GM23338 (cell line): ENCODE data around the gene PMM1.

Experiments
- EZH2 ChIP-seq: fragments of 200-600 bp; sonication (generic); IDR thresholded peaks from one replicate; pipeline ENCODE4 v1.8.0; 2017; ENCODE audit warnings: antibody characterized with exemption, mild to moderate bottlenecking, low read depth; ENCODE audit not compliant: unreplicated experiment
- EZH2phosphoT487 ChIP-seq: fragments of 200-600 bp; sonication (generic); IDR thresholded peaks from one replicate; pipeline ENCODE4 v1.8.1; 2018; ENCODE audit warnings: antibody characterized with exemption; ENCODE audit not compliant: unreplicated experiment
- JUNB ChIP-seq: IDR thresholded peaks from one replicate; pipeline ENCODE4 v1.6.1; 2016; ENCODE audit warnings: antibody characterized with exemption; ENCODE audit not compliant: unreplicated experiment
- NANOG ChIP-seq: IDR thresholded peaks from 2 replicates; pipeline ENCODE4 v1.6.1; 2016; ENCODE audit warnings: antibody characterized with exemption, borderline replicate concordance
- POLR2AphosphoS5 ChIP-seq: IDR thresholded peaks from 2 replicates; pipeline ENCODE4 v1.6.1; 2016; ENCODE audit warnings: antibody characterized with exemption, low read depth
- TF ChIP-seq, protein P1 (sequence below), 2 experiments: fragments of 200-600 bp in 1 of 2; sonication (generic) in 1 of 2; conservative IDR thresholded peaks; 2 replicates each; pipeline versions ENCODE4 v1.5.1 to v1.6.1; 2016 to 2017; ENCODE audit warnings: antibody characterized with exemption in 2 of 2, low read depth in 2 of 2, mild to moderate bottlenecking in 2 of 2, moderate library complexity in 1 of 2
- TF ChIP-seq, protein P2 (sequence below): IDR thresholded peaks from one replicate; pipeline ENCODE4 v1.6.1; 2018; ENCODE audit warnings: antibody characterized with exemption; ENCODE audit not compliant: unreplicated experiment

GRCh38 chr22:41638124-41638523, 48.5 kb upstream of the PMM1 start:
- TF ChIP-seq, protein P1, sequence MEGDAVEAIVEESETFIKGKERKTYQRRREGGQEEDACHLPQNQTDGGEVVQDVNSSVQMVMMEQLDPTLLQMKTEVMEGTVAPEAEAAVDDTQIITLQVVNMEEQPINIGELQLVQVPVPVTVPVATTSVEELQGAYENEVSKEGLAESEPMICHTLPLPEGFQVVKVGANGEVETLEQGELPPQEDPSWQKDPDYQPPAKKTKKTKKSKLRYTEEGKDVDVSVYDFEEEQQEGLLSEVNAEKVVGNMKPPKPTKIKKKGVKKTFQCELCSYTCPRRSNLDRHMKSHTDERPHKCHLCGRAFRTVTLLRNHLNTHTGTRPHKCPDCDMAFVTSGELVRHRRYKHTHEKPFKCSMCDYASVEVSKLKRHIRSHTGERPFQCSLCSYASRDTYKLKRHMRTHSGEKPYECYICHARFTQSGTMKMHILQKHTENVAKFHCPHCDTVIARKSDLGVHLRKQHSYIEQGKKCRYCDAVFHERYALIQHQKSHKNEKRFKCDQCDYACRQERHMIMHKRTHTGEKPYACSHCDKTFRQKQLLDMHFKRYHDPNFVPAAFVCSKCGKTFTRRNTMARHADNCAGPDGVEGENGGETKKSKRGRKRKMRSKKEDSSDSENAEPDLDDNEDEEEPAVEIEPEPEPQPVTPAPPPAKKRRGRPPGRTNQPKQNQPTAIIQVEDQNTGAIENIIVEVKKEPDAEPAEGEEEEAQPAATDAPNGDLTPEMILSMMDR (conservative IDR thresholded peaks at IDR 0.05; ENCODE audit: low read depth in 2 of 2) = no peak
- TF ChIP-seq POLR2AphosphoS5 (no peak), EZH2 (no peak), EZH2phosphoT487 (no peak), NANOG (no peak), JUNB (no peak)
- TF ChIP-seq, protein P2, sequence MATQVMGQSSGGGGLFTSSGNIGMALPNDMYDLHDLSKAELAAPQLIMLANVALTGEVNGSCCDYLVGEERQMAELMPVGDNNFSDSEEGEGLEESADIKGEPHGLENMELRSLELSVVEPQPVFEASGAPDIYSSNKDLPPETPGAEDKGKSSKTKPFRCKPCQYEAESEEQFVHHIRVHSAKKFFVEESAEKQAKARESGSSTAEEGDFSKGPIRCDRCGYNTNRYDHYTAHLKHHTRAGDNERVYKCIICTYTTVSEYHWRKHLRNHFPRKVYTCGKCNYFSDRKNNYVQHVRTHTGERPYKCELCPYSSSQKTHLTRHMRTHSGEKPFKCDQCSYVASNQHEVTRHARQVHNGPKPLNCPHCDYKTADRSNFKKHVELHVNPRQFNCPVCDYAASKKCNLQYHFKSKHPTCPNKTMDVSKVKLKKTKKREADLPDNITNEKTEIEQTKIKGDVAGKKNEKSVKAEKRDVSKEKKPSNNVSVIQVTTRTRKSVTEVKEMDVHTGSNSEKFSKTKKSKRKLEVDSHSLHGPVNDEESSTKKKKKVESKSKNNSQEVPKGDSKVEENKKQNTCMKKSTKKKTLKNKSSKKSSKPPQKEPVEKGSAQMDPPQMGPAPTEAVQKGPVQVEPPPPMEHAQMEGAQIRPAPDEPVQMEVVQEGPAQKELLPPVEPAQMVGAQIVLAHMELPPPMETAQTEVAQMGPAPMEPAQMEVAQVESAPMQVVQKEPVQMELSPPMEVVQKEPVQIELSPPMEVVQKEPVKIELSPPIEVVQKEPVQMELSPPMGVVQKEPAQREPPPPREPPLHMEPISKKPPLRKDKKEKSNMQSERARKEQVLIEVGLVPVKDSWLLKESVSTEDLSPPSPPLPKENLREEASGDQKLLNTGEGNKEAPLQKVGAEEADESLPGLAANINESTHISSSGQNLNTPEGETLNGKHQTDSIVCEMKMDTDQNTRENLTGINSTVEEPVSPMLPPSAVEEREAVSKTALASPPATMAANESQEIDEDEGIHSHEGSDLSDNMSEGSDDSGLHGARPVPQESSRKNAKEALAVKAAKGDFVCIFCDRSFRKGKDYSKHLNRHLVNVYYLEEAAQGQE = no peak
